Keratinocyte (primary cell): Measurements from ENCODE around the gene CEP290. TPM values are rescaled to one million over a fixed set of nuclear protein-coding genes. Genes with fewer than 3 reads are reported as not detected.
"Not testable (repeated sequence)": the region's sequence is repeated elsewhere in the genome, so short reads cannot be mapped to it uniquely, and the experiment has no call there.

ENCODE experiments used
- DNase-seq: peaks from one replicate; pipeline ENCODE4 v3.0.0-alpha.2; 2011; ENCODE audit warnings: low read depth, missing footprints, low spot score
- FAIRE-seq: peaks from 2 replicates; lab custom pipeline; 2011; peaks lifted over from hg19 to GRCh38; lab: Jason Lieb, UNC
- H2AFZ ChIP-seq: 2 replicates; pipeline ENCODE4 v1.6.0; 2012; ENCODE audit warnings: low read length, control low read depth, inconsistent platforms; ENCODE audit not compliant: control insufficient read depth
- H3K27ac ChIP-seq: 2 replicates; pipeline ENCODE4 v1.5.1; 2011; ENCODE audit warnings: low read length; ENCODE audit not compliant: control insufficient read depth, insufficient read depth
- H3K27me3 ChIP-seq: 3 replicates; pipeline ENCODE4 v1.6.0; 2011; ENCODE audit warnings: low read length; ENCODE audit not compliant: control insufficient read depth, insufficient read depth; ENCODE audit errors: extremely low read depth
- H3K36me3 ChIP-seq, 2 experiments: 2 replicates in 1 of 2; 3 replicates in 1 of 2; pipeline ENCODE4 v1.5.1; 2011; ENCODE audit warnings: low read length in 2 of 2, mild to moderate bottlenecking in 1 of 2; ENCODE audit not compliant: control insufficient read depth in 2 of 2, insufficient read depth in 2 of 2; ENCODE audit errors: extremely low read depth in 1 of 2
- H3K4me1 ChIP-seq: 3 replicates; pipeline ENCODE4 v1.5.1; 2011; ENCODE audit warnings: low read length; ENCODE audit not compliant: control insufficient read depth, insufficient read depth; ENCODE audit errors: extremely low read depth
- H3K4me2 ChIP-seq: 3 replicates; pipeline ENCODE4 v1.6.0; 2011; ENCODE audit warnings: low read depth, low read length; ENCODE audit not compliant: control insufficient read depth, insufficient read depth; ENCODE audit errors: extremely low read depth
- H3K4me3 ChIP-seq, 3 experiments: fragments of 200-600 bp in 1 of 3; sonication (generic) in 1 of 3; 2 replicates in 2 of 3; 3 replicates in 1 of 3; pipeline ENCODE4 v1.5.1; 2011 to 2016; ENCODE audit warnings: low read length in 3 of 3, mild to moderate bottlenecking in 3 of 3, control low read depth in 2 of 3, inconsistent platforms in 1 of 3, low read depth in 1 of 3, mixed read lengths in 1 of 3, mixed run types in 1 of 3, moderate library complexity in 1 of 3; ENCODE audit not compliant: control insufficient read depth in 2 of 3, insufficient read depth in 2 of 3; ENCODE audit errors: extremely low read depth in 1 of 3
- H3K79me2 ChIP-seq: 2 replicates; pipeline ENCODE4 v1.6.0; 2012; ENCODE audit warnings: low read length; ENCODE audit not compliant: control insufficient read depth, insufficient read depth
- H3K9ac ChIP-seq: 3 replicates; pipeline ENCODE4 v1.6.0; 2011; ENCODE audit warnings: low read length; ENCODE audit not compliant: control insufficient read depth, insufficient read depth; ENCODE audit errors: extremely low read depth
- H3K9me1 ChIP-seq: 3 replicates; pipeline ENCODE4 v1.6.0; 2011; ENCODE audit warnings: low read length; ENCODE audit not compliant: control insufficient read depth, insufficient read depth; ENCODE audit errors: extremely low read depth
- H3K9me3 ChIP-seq: 2 replicates; pipeline ENCODE4 v1.5.1; 2012; ENCODE audit warnings: low read depth, low read length; ENCODE audit not compliant: control insufficient read depth
- H4K20me1 ChIP-seq: 3 replicates; pipeline ENCODE4 v1.6.0; 2011; ENCODE audit warnings: low read length; ENCODE audit not compliant: control insufficient read depth, insufficient read depth; ENCODE audit errors: extremely low read depth
- EZH2 ChIP-seq: IDR thresholded peaks from one replicate; pipeline ENCODE4 v1.6.1; 2012; ENCODE audit warnings: inconsistent platforms, mild to moderate bottlenecking, low read length, moderate library complexity
- dilution Hi-C: fragments of 300-500 bp; cut with MboI; formaldehyde crosslinking; loops from one replicate; pipeline ENCODE4 v1.7.0; 2020; ENCODE audit warnings: low sequenced_read_pairs; ENCODE audit not compliant: extremely low pct_ligation_motif_present
- polyA plus RNA-seq, 5 experiments: library from polyadenylated mRNA; depleted of rRNA in 3 of 5; stranded (reverse) in 3 of 5; stranded (forward) in 1 of 5; unstranded in 1 of 5; fragments of >200 nt; gene quantifications; 1 replicate in 1 of 5; 2 replicates in 3 of 5; 3 replicates in 1 of 5; pipeline versions ENCODE4 v1.2.1 to v1.2.3, GENCODE V29; 2011 to 2012; ENCODE audit warnings: missing spikeins in 2 of 5, low read depth in 1 of 5, low replicate concordance in 1 of 5
- TF ChIP-seq, protein P1 (sequence below), 3 experiments: IDR thresholded peaks in 1 of 3; conservative IDR thresholded peaks in 1 of 3; optimal IDR thresholded peaks in 1 of 3; 2 replicates in 2 of 3; 3 replicates in 1 of 3; pipeline versions ENCODE3 to v1.5.1; 2011; ENCODE audit warnings: low read length in 3 of 3, mild to moderate bottlenecking in 3 of 3, moderate library complexity in 2 of 3, control low read depth in 1 of 3, inconsistent platforms in 1 of 3; ENCODE audit not compliant: insufficient read depth in 2 of 3; ENCODE audit errors: extremely low read depth in 1 of 3

The CEP290 gene
- polyA plus RNA-seq, 1 donor (not counting 4 experiments of a cell fraction or from before 2014, with no cell fraction given): 5.6 TPM

- Histone ChIP-seq H3K36me3 (peaks cover 0 to 3% of the 10 kb centered on the region in 2 experiments), H3K4me1 (peaks cover 13% of the 10 kb centered on the region), H2AFZ (peak overlapping the region; percentile 98), H3K79me2 (peaks cover 53% of the 10 kb centered on the region), H3K9me3 (no peaks in the 10 kb centered on the region), H3K4me3 (peak overlapping the region; percentile 94 to 97 (median 94)), H3K27ac (peak overlapping the region; percentile 83), H3K9me1 (no peaks in the 10 kb centered on the region), H4K20me1 (no peaks in the 10 kb centered on the region), H3K9ac (peak overlapping the region; percentile 94), H3K27me3 (no peaks in the 10 kb centered on the region), H3K4me2 (peak overlapping the region; percentile 94)
- dilution Hi-C loops: no loop called here
- FAIRE-seq: no peak
- no peak for DNase-seq
- TF ChIP-seq, protein P1, sequence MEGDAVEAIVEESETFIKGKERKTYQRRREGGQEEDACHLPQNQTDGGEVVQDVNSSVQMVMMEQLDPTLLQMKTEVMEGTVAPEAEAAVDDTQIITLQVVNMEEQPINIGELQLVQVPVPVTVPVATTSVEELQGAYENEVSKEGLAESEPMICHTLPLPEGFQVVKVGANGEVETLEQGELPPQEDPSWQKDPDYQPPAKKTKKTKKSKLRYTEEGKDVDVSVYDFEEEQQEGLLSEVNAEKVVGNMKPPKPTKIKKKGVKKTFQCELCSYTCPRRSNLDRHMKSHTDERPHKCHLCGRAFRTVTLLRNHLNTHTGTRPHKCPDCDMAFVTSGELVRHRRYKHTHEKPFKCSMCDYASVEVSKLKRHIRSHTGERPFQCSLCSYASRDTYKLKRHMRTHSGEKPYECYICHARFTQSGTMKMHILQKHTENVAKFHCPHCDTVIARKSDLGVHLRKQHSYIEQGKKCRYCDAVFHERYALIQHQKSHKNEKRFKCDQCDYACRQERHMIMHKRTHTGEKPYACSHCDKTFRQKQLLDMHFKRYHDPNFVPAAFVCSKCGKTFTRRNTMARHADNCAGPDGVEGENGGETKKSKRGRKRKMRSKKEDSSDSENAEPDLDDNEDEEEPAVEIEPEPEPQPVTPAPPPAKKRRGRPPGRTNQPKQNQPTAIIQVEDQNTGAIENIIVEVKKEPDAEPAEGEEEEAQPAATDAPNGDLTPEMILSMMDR (optimal IDR thresholded peaks at IDR 0.05 in 1 of 3, IDR thresholded peaks at IDR 0.05 in 1 of 3, conservative IDR thresholded peaks at IDR 0.05 in 1 of 3; ENCODE audit: extremely low read depth in 1 of 3, insufficient read depth in 2 of 3, low read length in 3 of 3): no peak
- TF ChIP-seq EZH2: no peak
Measured at GRCh38 chr12:88035907-88036289, 106.0 kb downstream of the CEP290 start.

- Histone ChIP-seq H3K79me2 (peaks cover 48% of the 10 kb centered on the region), H3K27ac (peak overlapping the region; percentile 83)
- peak; percentile 23 for FAIRE-seq
Measured at GRCh38 chr12:88035271-88035906, 106.5 kb downstream of the CEP290 start.

GRCh38 chr12:88031161-88031560 lies 110.7 kb downstream of the CEP290 start:
- H3K27ac ChIP-seq, H3K4me1 ChIP-seq, FAIRE-seq, H3K9me1 ChIP-seq, H3K4me2 ChIP-seq, H2AFZ ChIP-seq, H4K20me1 ChIP-seq, H3K4me3 ChIP-seq, H3K79me2 ChIP-seq, H3K36me3 ChIP-seq, H3K27me3 ChIP-seq, H3K9ac ChIP-seq, dilution Hi-C loops, DNase-seq, H3K9me3 ChIP-seq: not testable (repeated sequence)

More at GRCh38 chr12:88035271-88035906, 106.5 kb downstream of the CEP290 start:
- no peaks in the 10 kb centered on the region for H3K27me3 ChIP-seq
- H3K9ac ChIP-seq: peak overlapping the region; percentile 94
- dilution Hi-C loops: no loop called here
- H3K4me2 ChIP-seq: peak overlapping the region; percentile 94
- peak overlapping the region; percentile 98 for H2AFZ ChIP-seq
- peak overlapping the region; percentile 94 to 97 (median 94) for H3K4me3 ChIP-seq
- TF ChIP-seq, protein P1 (optimal IDR thresholded peaks at IDR 0.05 in 1 of 3, IDR thresholded peaks at IDR 0.05 in 1 of 3, conservative IDR thresholded peaks at IDR 0.05 in 1 of 3; ENCODE audit: extremely low read depth in 1 of 3, insufficient read depth in 2 of 3, low read length in 3 of 3): no peak
- TF ChIP-seq EZH2: no peak
- H4K20me1 ChIP-seq: no peaks in the 10 kb centered on the region
- H3K9me3 ChIP-seq: no peaks in the 10 kb centered on the region
- H3K9me1 ChIP-seq: no peaks in the 10 kb centered on the region
- H3K4me1 ChIP-seq: peaks cover 13% of the 10 kb centered on the region
- peaks cover 0 to 1% of the 10 kb centered on the region in 2 experiments for H3K36me3 ChIP-seq
- DNase-seq: no peak
